SH-SY5Y (cell line): Measurements from ENCODE around the gene POLR2C.

Source experiments
- GATA2 ChIP-seq: IDR thresholded peaks from 2 replicates; pipeline ENCODE4 v1.6.1; 2011; ENCODE audit warnings: mild to moderate bottlenecking, low read depth, low read length
- GATA3 ChIP-seq: IDR thresholded peaks from 2 replicates; pipeline ENCODE4 v1.6.1; 2011; ENCODE audit warnings: low read depth, mild to moderate bottlenecking, low read length, moderate library complexity

- no peak for TF ChIP-seq GATA2
- TF ChIP-seq GATA3, result no peak
These were observed 51.1 kb downstream of the POLR2C start for GRCh38 chr16:57513371-57514102.
